Activated CD8-positive, alpha-beta memory T cell treated with anti-CD3 and anti-CD28 coated beads for 4 hours (primary cell): ENCODE data around the gene SGPL1.
"Not testable (repeated sequence)": the region's sequence is repeated elsewhere in the genome, so short reads cannot be mapped to it uniquely, and the experiment has no call there.

Experiments
- DNase-seq, 2 donors: peaks; one replicate each; pipeline ENCODE4 v3.0.0-alpha.2; 2020; ENCODE audit warnings: low read depth in 2 of 2

Gene SGPL1

GRCh38 chr10:70843776-70844489, 28.2 kb downstream of the SGPL1 start:
- no peak for DNase-seq

- DNase-seq, result no peak
Observed at GRCh38 chr10:70845256-70845655, 29.5 kb downstream of the SGPL1 start.

- no peak for DNase-seq
Observed at GRCh38 chr10:70845816-70846215, 30.1 kb downstream of the SGPL1 start.

GRCh38 chr10:70846795-70847194, 31.0 kb downstream of the SGPL1 start:
- no peak for DNase-seq

GRCh38 chr10:70847659-70848360, 32.1 kb downstream of the SGPL1 start:
- DNase-seq, result no peak

DNA sequence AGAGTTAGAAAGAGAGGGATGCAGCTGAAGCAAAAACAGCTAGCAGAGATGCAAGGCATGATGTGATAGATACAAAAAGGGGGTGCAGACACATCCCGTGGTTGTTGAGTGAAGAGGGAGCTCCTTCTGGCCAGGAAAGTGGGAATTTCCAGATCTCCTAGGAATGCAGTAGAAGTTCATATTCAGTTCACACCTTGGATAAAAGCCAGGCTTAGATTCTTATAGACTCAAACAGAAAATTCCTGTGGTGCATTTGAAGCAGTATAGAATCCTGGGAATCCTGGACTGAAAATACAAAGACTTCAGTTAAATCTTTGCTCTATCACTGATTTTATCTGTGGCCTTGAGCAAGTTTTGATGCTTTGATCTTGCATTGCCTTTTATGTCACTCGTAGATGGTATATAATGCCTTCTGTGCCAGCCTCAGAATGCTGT, 33.9 kb downstream of the SGPL1 start:
- no peak for DNase-seq

DNA sequence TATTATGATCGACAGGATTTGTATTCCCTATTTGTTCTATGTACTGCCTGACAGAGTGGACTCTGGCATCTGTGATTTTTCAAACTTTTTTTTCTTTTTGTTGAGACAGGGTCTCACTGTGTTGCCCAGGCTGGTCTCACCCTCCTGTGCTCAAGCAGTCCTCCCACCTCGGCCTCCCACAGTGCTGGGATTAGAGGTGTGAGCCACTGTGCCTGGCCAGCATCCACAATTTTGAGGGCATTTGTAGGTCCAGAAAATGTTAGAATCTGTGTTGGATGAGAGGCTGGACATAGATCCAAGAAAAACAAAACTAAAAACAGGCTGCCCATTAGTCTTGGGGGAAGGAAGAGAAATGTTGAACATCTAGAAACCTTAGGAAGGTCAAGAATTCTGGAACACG, 34.3 kb downstream of the SGPL1 start:
- no peak for DNase-seq

- DNase-seq, result no peak
Observed at GRCh38 chr10:70851597-70852475, 36.1 kb downstream of the SGPL1 start.

- no peak for DNase-seq
Observed at GRCh38 chr10:70853038-70853437, 37.3 kb downstream of the SGPL1 start.

DNA sequence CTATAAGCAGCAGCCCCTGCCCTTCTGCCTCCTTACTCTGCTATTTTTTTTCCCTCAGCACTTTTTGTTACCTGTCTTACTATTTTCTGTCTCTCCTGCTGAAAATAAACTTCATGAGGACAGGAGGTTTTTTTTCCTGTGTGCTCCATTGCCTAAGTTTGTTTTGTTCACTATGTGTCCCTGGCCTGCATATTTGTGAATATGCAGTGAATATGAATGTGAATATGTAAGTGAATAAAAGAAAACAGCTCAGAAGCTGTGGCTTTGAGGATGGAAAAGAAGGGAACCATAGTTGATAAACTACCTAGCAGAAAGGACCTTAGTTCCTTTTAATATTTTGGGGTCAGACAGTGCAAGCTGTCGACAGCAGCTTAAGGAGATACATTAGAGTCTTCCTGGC, 37.7 kb downstream of the SGPL1 start:
- DNase-seq, result no peak

DNA sequence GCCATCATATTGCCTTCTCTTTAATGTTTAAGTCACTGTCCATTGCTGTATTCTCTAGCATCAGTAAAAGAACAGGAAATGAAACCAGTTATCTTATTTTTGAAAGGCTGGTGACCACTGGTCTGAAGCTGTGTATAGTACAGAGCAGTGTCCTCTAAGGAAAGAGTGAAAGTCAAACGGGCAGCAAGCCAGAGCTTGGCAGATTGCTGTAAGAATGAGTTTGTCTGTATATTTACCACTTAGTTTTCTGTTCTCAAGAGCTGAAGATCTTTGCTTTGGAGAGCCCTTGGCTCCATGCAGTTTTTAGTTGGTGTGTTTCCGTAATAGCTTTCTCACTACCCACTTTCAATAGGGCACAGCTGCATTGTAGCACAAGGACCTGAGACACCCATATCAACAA, 40.7 kb downstream of the SGPL1 start:
- no peak for DNase-seq

DNA sequence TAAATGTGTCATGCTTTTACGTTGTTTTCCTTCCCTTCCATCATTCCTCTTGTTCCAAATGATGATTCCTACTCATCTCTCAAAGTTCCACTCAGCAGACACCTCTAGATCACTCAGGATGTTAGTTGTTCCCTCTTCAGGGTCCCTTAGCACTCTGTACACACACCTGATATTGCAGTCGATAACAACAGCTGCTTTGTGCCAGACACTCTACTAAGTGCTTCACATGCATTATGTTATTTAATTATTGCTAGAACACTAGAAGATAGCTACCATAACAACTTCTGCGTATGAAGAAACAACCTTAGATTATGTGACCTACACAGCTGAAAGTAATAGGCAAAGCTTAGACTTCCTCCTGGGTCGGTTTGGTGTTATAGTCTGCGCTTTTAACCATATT, 43.0 kb downstream of the SGPL1 start:
- no peak for DNase-seq

GRCh38 chr10:70861495-70862197, 45.9 kb downstream of the SGPL1 start:
- DNase-seq, result not testable (repeated sequence)

GRCh38 chr10:70863470-70864160, 47.9 kb downstream of the SGPL1 start:
- DNase-seq, result no peak

DNA sequence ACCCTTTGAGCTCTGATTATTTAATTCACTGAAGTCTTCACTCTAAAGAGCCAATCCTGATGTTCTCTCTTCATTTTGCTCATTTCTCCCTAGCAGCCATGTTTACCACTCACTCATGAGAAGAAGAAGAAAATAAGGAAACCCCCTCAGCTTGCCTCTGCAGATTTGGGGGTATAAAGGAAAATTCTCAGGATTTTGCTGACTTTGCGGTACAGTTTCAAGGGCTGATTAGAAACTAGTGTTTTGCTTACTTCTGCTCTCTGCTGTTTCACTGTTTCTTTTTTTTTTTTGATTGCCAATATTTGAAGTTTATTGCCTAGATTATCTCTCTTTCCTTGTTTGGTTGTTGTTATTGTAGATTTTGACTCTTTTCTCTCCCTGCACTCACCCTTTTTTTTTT, 49.2 kb downstream of the SGPL1 start:
- no peak for DNase-seq

DNA sequence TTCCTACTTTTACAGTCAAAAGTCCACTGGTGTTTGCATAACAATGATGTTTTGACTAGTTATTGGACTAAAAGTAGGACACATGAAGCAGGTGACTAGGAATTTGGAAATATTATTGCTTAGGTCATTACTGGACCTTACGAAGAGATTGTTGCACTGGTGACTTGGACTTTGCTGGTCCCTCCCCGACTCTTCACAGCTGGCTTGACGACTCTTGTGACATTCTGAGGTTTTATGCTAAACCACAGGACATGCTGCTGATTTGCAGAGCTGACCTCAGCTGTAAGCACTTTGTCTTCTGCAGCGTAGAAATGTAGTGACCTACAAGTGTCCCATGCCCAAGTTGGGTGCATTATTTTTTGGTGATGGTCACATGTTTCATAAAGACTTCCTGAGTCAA, 50.7 kb downstream of the SGPL1 start:
- DNase-seq, result no peak

DNA sequence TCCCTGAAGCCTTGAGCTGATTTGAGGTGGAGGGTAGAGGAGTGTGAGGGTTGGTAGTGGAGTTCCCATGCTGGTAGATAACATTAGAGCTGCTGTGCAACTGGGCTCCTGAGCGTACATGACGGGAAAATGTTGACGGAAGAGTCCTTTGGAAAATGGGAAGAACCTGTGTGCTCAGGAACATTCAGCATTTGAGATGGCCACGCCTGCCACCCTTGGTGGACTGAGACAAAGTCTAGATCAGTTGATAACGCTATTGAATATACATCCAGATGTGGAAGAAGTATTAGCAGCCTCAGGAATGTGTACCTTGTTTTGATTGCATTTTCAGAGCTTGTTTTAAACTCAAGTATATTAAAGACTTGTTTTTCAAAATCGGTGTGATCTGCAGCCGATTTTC, 56.5 kb downstream of the SGPL1 start:
- DNase-seq, result no peak

DNA sequence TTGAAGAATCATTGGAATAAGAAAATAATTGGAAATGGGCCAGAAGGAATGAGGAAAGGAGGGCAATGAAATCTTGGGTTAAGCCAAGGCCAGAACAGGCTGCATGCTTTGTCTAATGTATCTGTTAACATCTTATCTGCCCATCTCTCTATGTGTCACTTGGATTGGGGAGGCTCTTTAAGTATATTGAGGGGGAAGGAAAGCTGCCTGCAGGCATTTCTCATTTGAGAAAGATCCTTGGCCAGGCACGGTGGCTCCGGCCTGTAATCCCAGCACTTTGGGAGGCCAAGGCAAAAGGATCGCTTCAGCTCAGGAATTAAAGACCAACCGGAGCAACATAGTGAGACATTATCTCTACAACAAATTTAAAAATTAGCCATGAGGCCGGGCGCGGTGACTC, 58.3 kb downstream of the SGPL1 start:
- DNase-seq, result no peak

DNA sequence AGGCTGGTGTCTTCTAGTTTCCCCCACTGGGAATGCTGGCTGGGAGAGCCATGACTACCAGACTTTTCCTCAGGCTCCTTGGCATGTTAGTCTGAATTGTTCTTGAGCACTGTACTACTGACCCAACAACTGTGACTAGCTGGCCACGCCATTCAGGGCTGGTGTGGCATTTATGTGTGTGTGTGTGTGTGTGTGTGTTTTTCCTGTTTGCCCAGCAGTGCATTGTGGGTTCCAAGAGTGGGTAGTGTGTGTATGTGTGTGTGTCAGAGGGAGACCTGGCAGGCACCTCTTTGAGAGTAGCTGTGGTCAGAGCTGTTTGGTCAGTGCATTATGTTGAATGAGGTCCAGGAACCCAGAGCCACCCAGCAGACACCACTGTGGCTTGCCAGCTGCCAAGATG, 63.5 kb downstream of the SGPL1 start:
- no peak for DNase-seq

GRCh38 chr10:70880077-70880534, 64.4 kb downstream of the SGPL1 start:
- peak; percentile 56 to 58 for DNase-seq

DNA sequence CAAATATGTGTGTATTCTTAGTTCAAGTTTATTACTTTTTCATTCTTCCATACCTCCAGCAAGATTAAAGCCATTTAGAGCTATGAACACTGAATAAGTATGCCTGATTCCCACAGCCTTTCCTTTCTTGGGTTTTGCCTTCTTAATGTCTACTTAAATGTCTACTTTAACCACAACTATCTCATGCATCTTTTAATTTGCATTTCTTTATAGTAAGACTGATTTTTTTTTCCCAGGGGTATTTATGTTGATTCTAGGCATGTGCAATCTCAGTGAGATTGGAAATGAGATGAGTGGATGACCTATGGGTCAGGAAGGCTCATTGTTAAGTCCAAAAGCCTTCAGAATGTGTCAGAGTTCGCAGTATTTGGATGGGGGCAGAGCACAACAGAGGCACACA, 69.0 kb downstream of the SGPL1 start:
- no peak for DNase-seq
